HepG2 (cell line): ENCODE results near the gene ZNF615. TPM values are rescaled to one million over a fixed set of nuclear protein-coding genes. Genes with fewer than 3 reads are reported as not detected.
A peak's percentile ranks its signal among the peaks of the same experiment; 100 is the strongest.

Experiments
- MED13 ChIP-seq: sonication (generic); formaldehyde crosslinking; IDR thresholded peaks from 2 replicates; pipeline ENCODE4 v1.5.0; 2020; ENCODE audit warnings: missing genetic modification reagents
- MIER3 ChIP-seq: IDR thresholded peaks from 2 replicates; pipeline ENCODE4 v1.6.1; 2016; ENCODE audit warnings: missing compliant biosample characterization, borderline replicate concordance
- RBM22 ChIP-seq: fragments of 200-400 bp; formaldehyde crosslinking; optimal IDR thresholded peaks from 2 replicates; pipeline ENCODE3; 2017; ENCODE audit warnings: mild to moderate bottlenecking, low read length, moderate library complexity
- RELA ChIP-seq: sonication (generic); formaldehyde crosslinking; IDR thresholded peaks from 2 replicates; pipeline ENCODE4 v1.4.0; 2020; ENCODE audit warnings: missing genetic modification reagents
- SATB2 ChIP-seq: sonication (generic); formaldehyde crosslinking; IDR thresholded peaks from 2 replicates; pipeline ENCODE4 v1.5.0; 2020; ENCODE audit warnings: missing genetic modification reagents
- SRSF4 ChIP-seq: fragments of 200-400 bp; formaldehyde crosslinking; IDR thresholded peaks from one replicate; pipeline ENCODE4 v1.6.1; 2018; ENCODE audit warnings: mild to moderate bottlenecking, low read depth, low read length, moderate library complexity; ENCODE audit not compliant: poor library complexity, severe bottlenecking
- TEF ChIP-seq: sonication (generic); formaldehyde crosslinking; IDR thresholded peaks from 2 replicates; pipeline ENCODE4 v1.5.0; 2020; ENCODE audit warnings: missing genetic modification reagents
- TFE3 ChIP-seq: IDR thresholded peaks from 2 replicates; pipeline ENCODE4 v1.6.1; 2016
- THRA ChIP-seq: sonication (generic); formaldehyde crosslinking; IDR thresholded peaks from 2 replicates; pipeline ENCODE4 v1.4.0; 2020; ENCODE audit warnings: missing genetic modification reagents, borderline replicate concordance
- ZFP36L1 ChIP-seq: sonication (generic); formaldehyde crosslinking; IDR thresholded peaks from 2 replicates; pipeline ENCODE4 v1.8.0; 2022; ENCODE audit warnings: mild to moderate bottlenecking, missing genetic modification reagents, moderate library complexity
- ZKSCAN8 ChIP-seq: IDR thresholded peaks from 2 replicates; pipeline ENCODE4 v1.6.1; 2016; ENCODE audit warnings: borderline replicate concordance, missing genetic modification reagents, missing compliant biosample characterization
- ZNF484 ChIP-seq: sonication (generic); formaldehyde crosslinking; IDR thresholded peaks from 2 replicates; pipeline ENCODE4 v1.5.1; 2020; ENCODE audit warnings: mild to moderate bottlenecking, low read depth, missing genetic modification reagents, borderline replicate concordance
- ZZZ3 ChIP-seq: sonication (generic); formaldehyde crosslinking; IDR thresholded peaks from 2 replicates; pipeline ENCODE4 v1.4.0; 2020; ENCODE audit warnings: missing genetic modification reagents, mild to moderate bottlenecking, borderline replicate concordance
- polyA plus RNA-seq, 8 experiments: library from polyadenylated mRNA; depleted of rRNA in 3 of 8; stranded (reverse) in 7 of 8; unstranded in 1 of 8; fragments of >200 nt; fragmentation: Illumina TruSeq in 4 of 8; extraction: Trizol in 4 of 8; gene quantifications; 2 replicates each; pipeline versions ENCODE4 v1.2.1 to v1.2.3, GENCODE V29; 2011 to 2016; ENCODE audit warnings: low read depth in 4 of 8, missing spikeins in 1 of 8, mixed read lengths in 1 of 8; ENCODE audit not compliant: insufficient read depth in 1 of 8
- total RNA-seq, 5 experiments: library from RNA; depleted of rRNA; stranded (reverse); fragments of >200 nt; fragmentation: Illumina TruSeq; extraction: Trizol; gene quantifications; 2 replicates each; pipeline ENCODE4 v1.2.3, GENCODE V29; 2016; ENCODE audit warnings: low read depth in 1 of 5
- TF ChIP-seq, protein P1 (sequence below): sonication (generic); formaldehyde crosslinking; IDR thresholded peaks from 2 replicates; pipeline ENCODE4 v1.5.0; 2020; ENCODE audit warnings: missing genetic modification reagents
- TF ChIP-seq, protein P2 (sequence below): sonication (generic); formaldehyde crosslinking; IDR thresholded peaks from one replicate; pipeline ENCODE4 v1.5.1; 2020; ENCODE audit warnings: mild to moderate bottlenecking, missing genetic modification reagents; ENCODE audit errors: not compliant biosample characterization

Gene ZNF615
- total and polyA plus RNA-seq, 2 of the 13 experiments (the other 11 are each of a cell fraction or from before 2014, with no cell fraction given): 5.2 to 7.8 TPM

DNA sequence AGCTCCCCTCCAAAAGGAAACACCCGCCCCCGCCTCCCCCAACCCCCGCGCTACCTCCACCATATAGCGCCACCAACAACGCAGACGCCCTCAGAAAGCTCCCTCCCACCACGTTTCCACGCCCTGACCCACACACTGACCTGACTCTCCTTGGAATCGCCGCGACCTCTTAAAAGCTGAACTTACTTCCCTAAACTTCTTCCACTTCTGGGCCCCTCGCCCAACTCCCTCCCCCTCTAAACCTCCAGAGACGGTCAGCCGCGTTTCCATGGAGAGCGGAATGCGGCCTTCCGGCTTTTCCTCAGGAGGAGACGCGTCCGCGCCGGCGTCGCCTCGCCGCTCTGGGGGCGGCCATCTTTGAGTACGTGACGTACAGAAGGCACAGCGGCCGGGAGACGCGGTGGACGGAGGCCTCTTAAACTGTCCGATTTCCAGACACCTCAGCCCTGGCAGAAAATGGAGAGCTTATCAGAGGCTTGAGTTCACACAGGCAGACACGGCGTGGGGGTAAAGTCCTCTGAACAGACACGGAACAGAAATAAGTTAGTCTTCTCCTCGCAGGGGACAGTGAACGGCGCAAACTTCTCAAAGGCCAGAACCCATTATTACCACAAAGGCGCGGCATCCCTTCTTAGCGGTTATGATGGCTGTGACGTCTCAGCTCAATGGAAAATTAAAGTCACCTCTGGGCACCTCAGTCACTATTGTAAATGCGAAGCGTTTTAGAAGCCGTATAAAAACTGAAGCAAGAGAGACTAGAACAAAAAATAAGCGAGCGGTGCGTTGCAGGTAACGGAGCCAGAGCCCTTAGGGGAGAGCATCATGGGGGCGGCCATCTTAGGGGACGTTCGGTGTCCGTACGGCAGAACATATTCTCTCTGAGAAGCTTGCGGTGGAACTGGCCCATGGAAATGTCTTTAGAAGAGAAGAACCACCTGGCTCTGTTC lies 40.8 kb upstream of the ZNF615 start, which contains the start of gene ZNF432 (continued):
- no peak for TF ChIP-seq ZKSCAN8 (CRISPR knock-in tag)
- peak; percentile 58 for TF ChIP-seq RBM22
- no peak for TF ChIP-seq ZFP36L1
- TF ChIP-seq MIER3 (CRISPR knock-in tag): peak; percentile 21; the same call in 1 of the 2 replicates
- no peak for TF ChIP-seq SATB2 (CRISPR knock-in tag)
- TF ChIP-seq, protein P1, sequence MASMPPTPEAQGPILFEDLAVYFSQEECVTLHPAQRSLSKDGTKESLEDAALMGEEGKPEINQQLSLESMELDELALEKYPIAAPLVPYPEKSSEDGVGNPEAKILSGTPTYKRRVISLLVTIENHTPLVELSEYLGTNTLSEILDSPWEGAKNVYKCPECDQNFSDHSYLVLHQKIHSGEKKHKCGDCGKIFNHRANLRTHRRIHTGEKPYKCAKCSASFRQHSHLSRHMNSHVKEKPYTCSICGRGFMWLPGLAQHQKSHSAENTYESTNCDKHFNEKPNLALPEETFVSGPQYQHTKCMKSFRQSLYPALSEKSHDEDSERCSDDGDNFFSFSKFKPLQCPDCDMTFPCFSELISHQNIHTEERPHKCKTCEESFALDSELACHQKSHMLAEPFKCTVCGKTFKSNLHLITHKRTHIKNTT (CRISPR knock-in tag): no peak
- no peak for TF ChIP-seq TEF (CRISPR knock-in tag)
- TF ChIP-seq TFE3 (CRISPR knock-in tag): 0 out of 2 replicates have a peak, but pooled peaks have one; percentile 33
- no peak for TF ChIP-seq SRSF4
- TF ChIP-seq MED13 (CRISPR knock-in tag): no peak
- no peak for TF ChIP-seq RELA (CRISPR knock-in tag)
- TF ChIP-seq ZZZ3 (CRISPR knock-in tag): no peak
- no peak for TF ChIP-seq ZNF484
- TF ChIP-seq, protein P2, sequence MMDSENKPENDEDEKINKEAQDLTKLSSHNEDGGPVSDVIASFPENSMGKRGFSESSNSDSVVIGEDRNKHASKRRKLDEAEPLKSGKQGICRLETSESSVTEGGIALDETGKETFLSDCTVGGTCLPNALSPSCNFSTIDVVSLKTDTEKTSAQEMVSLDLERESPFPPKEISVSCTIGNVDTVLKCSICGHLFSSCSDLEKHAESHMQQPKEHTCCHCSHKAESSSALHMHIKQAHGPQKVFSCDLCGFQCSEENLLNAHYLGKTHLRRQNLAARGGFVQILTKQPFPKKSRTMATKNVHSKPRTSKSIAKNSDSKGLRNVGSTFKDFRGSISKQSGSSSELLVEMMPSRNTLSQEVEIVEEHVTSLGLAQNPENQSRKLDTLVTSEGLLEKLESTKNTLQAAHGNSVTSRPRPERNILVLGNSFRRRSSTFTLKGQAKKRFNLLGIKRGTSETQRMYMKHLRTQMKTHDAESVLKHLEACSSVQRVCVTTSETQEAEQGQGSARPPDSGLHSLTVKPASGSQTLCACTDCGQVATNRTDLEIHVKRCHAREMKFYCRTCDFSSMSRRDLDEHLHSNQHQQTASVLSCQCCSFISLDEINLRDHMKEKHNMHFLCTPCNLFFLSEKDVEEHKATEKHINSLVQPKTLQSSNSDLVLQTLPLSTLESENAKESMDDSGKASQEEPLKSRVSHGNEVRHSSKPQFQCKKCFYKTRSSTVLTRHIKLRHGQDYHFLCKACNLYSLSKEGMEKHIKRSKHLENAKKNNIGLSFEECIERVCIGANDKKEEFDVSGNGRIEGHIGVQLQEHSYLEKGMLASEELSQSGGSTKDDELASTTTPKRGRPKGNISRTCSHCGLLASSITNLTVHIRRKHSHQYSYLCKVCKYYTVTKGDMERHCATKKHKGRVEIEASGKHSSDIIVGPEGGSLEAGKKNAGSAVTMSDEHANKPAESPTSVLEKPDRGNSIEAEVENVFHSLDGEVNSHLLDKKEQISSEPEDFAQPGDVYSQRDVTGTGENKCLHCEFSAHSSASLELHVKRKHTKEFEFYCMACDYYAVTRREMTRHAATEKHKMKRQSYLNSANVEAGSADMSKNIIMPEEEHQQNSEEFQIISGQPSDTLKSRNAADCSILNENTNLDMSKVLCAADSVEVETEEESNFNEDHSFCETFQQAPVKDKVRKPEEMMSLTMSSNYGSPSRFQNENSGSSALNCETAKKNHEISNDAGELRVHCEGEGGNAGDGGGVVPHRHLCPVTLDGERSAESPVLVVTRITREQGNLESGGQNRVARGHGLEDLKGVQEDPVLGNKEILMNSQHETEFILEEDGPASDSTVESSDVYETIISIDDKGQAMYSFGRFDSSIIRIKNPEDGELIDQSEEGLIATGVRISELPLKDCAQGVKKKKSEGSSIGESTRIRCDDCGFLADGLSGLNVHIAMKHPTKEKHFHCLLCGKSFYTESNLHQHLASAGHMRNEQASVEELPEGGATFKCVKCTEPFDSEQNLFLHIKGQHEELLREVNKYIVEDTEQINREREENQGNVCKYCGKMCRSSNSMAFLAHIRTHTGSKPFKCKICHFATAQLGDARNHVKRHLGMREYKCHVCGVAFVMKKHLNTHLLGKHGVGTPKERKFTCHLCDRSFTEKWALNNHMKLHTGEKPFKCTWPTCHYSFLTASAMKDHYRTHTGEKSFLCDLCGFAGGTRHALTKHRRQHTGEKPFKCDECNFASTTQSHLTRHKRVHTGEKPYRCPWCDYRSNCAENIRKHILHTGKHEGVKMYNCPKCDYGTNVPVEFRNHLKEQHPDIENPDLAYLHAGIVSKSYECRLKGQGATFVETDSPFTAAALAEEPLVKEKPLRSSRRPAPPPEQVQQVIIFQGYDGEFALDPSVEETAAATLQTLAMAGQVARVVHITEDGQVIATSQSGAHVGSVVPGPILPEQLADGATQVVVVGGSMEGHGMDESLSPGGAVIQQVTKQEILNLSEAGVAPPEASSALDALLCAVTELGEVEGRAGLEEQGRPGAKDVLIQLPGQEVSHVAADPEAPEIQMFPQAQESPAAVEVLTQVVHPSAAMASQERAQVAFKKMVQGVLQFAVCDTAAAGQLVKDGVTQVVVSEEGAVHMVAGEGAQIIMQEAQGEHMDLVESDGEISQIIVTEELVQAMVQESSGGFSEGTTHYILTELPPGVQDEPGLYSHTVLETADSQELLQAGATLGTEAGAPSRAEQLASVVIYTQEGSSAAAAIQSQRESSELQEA (CRISPR knock-in tag): peak; percentile 32
- TF ChIP-seq THRA (CRISPR knock-in tag): no peak
